Activated naive CD8-positive, alpha-beta T cell (primary cell): ENCODE results near the gene KCNH8.

ENCODE experiments used
- H3K27ac Mint-ChIP-seq: one replicate; pipeline ENCODE4 v1.8.0; 2021; ENCODE audit warnings: mixed read lengths
- H3K27me3 Mint-ChIP-seq: one replicate; pipeline ENCODE4 v1.8.0; 2021; ENCODE audit warnings: mixed read lengths
- H3K36me3 Mint-ChIP-seq: one replicate; pipeline ENCODE4 v1.8.0; 2021; ENCODE audit warnings: mixed read lengths
- H3K4me1 Mint-ChIP-seq: one replicate; pipeline ENCODE4 v1.8.0; 2021; ENCODE audit warnings: low read depth, mixed read lengths
- H3K4me3 Mint-ChIP-seq: one replicate; pipeline ENCODE4 v1.8.0; 2021; ENCODE audit warnings: mild to moderate bottlenecking, mixed read lengths
- H3K9me3 Mint-ChIP-seq: one replicate; pipeline ENCODE4 v1.8.0; 2021; ENCODE audit warnings: low read depth, mixed read lengths

Gene KCNH8

GRCh38 chr3:19149368-19149767 is 1.1 kb downstream of the KCNH8 start:
- Mint-ChIP-seq H3K4me3 (no peak overlapping the region), H3K36me3 (no peaks in the 10 kb centered on the region), H3K27me3 (peaks cover 23% of the 10 kb centered on the region), H3K4me1 (peaks cover 18% of the 10 kb centered on the region), H3K9me3 (no peaks in the 10 kb centered on the region), H3K27ac (no peak overlapping the region)

GRCh38 chr3:19151171-19151570 is 2.9 kb downstream of the KCNH8 start:
- no peak overlapping the region for H3K4me3 Mint-ChIP-seq
- H3K9me3 Mint-ChIP-seq: no peaks in the 10 kb centered on the region
- H3K36me3 Mint-ChIP-seq: no peaks in the 10 kb centered on the region
- H3K4me1 Mint-ChIP-seq: peaks cover 16% of the 10 kb centered on the region
- H3K27me3 Mint-ChIP-seq: peaks cover 28% of the 10 kb centered on the region
- H3K27ac Mint-ChIP-seq: no peak overlapping the region

GRCh38 chr3:19154693-19155250 is 6.5 kb downstream of the KCNH8 start:
- Mint-ChIP-seq H3K36me3 (no peaks in the 10 kb centered on the region), H3K4me3 (no peak overlapping the region), H3K4me1 (no peaks in the 10 kb centered on the region), H3K9me3 (no peaks in the 10 kb centered on the region), H3K27ac (no peak overlapping the region), H3K27me3 (peaks cover 15% of the 10 kb centered on the region)

GRCh38 chr3:19155375-19155774 is 7.1 kb downstream of the KCNH8 start:
- H3K27ac Mint-ChIP-seq: no peak overlapping the region
- no peaks in the 10 kb centered on the region for H3K4me1 Mint-ChIP-seq
- H3K36me3 Mint-ChIP-seq: no peaks in the 10 kb centered on the region
- no peaks in the 10 kb centered on the region for H3K9me3 Mint-ChIP-seq
- H3K4me3 Mint-ChIP-seq: no peak overlapping the region
- H3K27me3 Mint-ChIP-seq: peaks cover 11% of the 10 kb centered on the region

GRCh38 chr3:19159966-19160635 is 11.8 kb downstream of the KCNH8 start:
- Mint-ChIP-seq H3K9me3 (no peaks in the 10 kb centered on the region), H3K27ac (no peak overlapping the region), H3K27me3 (peaks cover 5% of the 10 kb centered on the region), H3K36me3 (no peaks in the 10 kb centered on the region), H3K4me3 (no peak overlapping the region), H3K4me1 (no peaks in the 10 kb centered on the region)

GRCh38 chr3:19165654-19166053 is 17.3 kb downstream of the KCNH8 start:
- Mint-ChIP-seq H3K9me3 (no peaks in the 10 kb centered on the region), H3K36me3 (no peaks in the 10 kb centered on the region), H3K4me3 (no peak overlapping the region), H3K4me1 (no peaks in the 10 kb centered on the region), H3K27ac (no peak overlapping the region), H3K27me3 (peaks cover 2% of the 10 kb centered on the region)

- Mint-ChIP-seq H3K9me3 (no peaks in the 10 kb centered on the region), H3K27me3 (peaks cover 4% of the 10 kb centered on the region), H3K27ac (no peak overlapping the region), H3K4me3 (no peak overlapping the region), H3K4me1 (no peaks in the 10 kb centered on the region), H3K36me3 (no peaks in the 10 kb centered on the region)
Observed at GRCh38 chr3:19171794-19172193, 23.5 kb downstream of the KCNH8 start.

- Mint-ChIP-seq H3K27ac (no peak overlapping the region), H3K4me3 (no peak overlapping the region), H3K4me1 (no peaks in the 10 kb centered on the region), H3K9me3 (no peaks in the 10 kb centered on the region), H3K36me3 (no peaks in the 10 kb centered on the region), H3K27me3 (peaks cover 11% of the 10 kb centered on the region)
Observed at GRCh38 chr3:19173945-19174344, 25.6 kb downstream of the KCNH8 start.

- Mint-ChIP-seq H3K27ac (no peak overlapping the region), H3K27me3 (peaks cover 5% of the 10 kb centered on the region), H3K36me3 (no peaks in the 10 kb centered on the region), H3K9me3 (no peaks in the 10 kb centered on the region), H3K4me1 (no peaks in the 10 kb centered on the region), H3K4me3 (no peak overlapping the region)
Observed at GRCh38 chr3:19183584-19183983, 35.3 kb downstream of the KCNH8 start.

- Mint-ChIP-seq H3K27me3 (peaks cover 4% of the 10 kb centered on the region), H3K4me3 (no peak overlapping the region), H3K9me3 (no peaks in the 10 kb centered on the region), H3K4me1 (no peaks in the 10 kb centered on the region), H3K36me3 (no peaks in the 10 kb centered on the region), H3K27ac (no peak overlapping the region)
Observed at GRCh38 chr3:19190126-19190525, 41.8 kb downstream of the KCNH8 start.

GRCh38 chr3:19190602-19191001 is 42.3 kb downstream of the KCNH8 start:
- no peaks in the 10 kb centered on the region for H3K36me3 Mint-ChIP-seq
- H3K4me1 Mint-ChIP-seq: no peaks in the 10 kb centered on the region
- no peak overlapping the region for H3K4me3 Mint-ChIP-seq
- H3K9me3 Mint-ChIP-seq: no peaks in the 10 kb centered on the region
- H3K27me3 Mint-ChIP-seq: peaks cover 4% of the 10 kb centered on the region
- H3K27ac Mint-ChIP-seq: no peak overlapping the region

GRCh38 chr3:19199131-19199530 is 50.8 kb downstream of the KCNH8 start:
- Mint-ChIP-seq H3K36me3 (no peaks in the 10 kb centered on the region), H3K4me3 (no peak overlapping the region), H3K4me1 (no peaks in the 10 kb centered on the region), H3K27ac (no peak overlapping the region), H3K27me3 (no peaks in the 10 kb centered on the region), H3K9me3 (no peaks in the 10 kb centered on the region)

GRCh38 chr3:19202303-19202702 is 54.0 kb downstream of the KCNH8 start:
- Mint-ChIP-seq H3K27ac (no peak overlapping the region), H3K4me1 (no peaks in the 10 kb centered on the region), H3K4me3 (no peak overlapping the region), H3K36me3 (no peaks in the 10 kb centered on the region), H3K27me3 (no peaks in the 10 kb centered on the region), H3K9me3 (no peaks in the 10 kb centered on the region)

GRCh38 chr3:19202754-19203153 is 54.4 kb downstream of the KCNH8 start:
- no peaks in the 10 kb centered on the region for H3K4me1 Mint-ChIP-seq
- no peaks in the 10 kb centered on the region for H3K36me3 Mint-ChIP-seq
- no peak overlapping the region for H3K27ac Mint-ChIP-seq
- H3K4me3 Mint-ChIP-seq: no peak overlapping the region
- H3K27me3 Mint-ChIP-seq: no peaks in the 10 kb centered on the region
- no peaks in the 10 kb centered on the region for H3K9me3 Mint-ChIP-seq

- H3K36me3 Mint-ChIP-seq: no peaks in the 10 kb centered on the region
- H3K27me3 Mint-ChIP-seq: no peaks in the 10 kb centered on the region
- H3K27ac Mint-ChIP-seq: no peak overlapping the region
- no peaks in the 10 kb centered on the region for H3K9me3 Mint-ChIP-seq
- H3K4me3 Mint-ChIP-seq: no peak overlapping the region
- no peaks in the 10 kb centered on the region for H3K4me1 Mint-ChIP-seq
Observed at GRCh38 chr3:19206540-19206939, 58.2 kb downstream of the KCNH8 start.

GRCh38 chr3:19213603-19214220 is 65.4 kb downstream of the KCNH8 start:
- no peak overlapping the region for H3K27ac Mint-ChIP-seq
- H3K4me3 Mint-ChIP-seq: no peak overlapping the region
- H3K36me3 Mint-ChIP-seq: no peaks in the 10 kb centered on the region
- H3K4me1 Mint-ChIP-seq: no peaks in the 10 kb centered on the region
- no peaks in the 10 kb centered on the region for H3K9me3 Mint-ChIP-seq
- H3K27me3 Mint-ChIP-seq: no peaks in the 10 kb centered on the region
